GM19452 (cell line): ENCODE measurements around the gene KRTAP20-2.

Experiments
- ATAC-seq: cut with Tn5 transposase; IDR thresholded peaks from one replicate; pipeline ENCODE4 v1.9.1; 2021; ENCODE audit not compliant: unreplicated experiment

The KRTAP20-2 gene

GRCh38 chr21:30634906-30635305 lies at the start of gene KRTAP20-2:
Gene KRTAP20-2 (plus strand): TSS chr21:30635206. CDS start chr21:30635264, 58 bp downstream.
- no peak for ATAC-seq

GRCh38 chr21:30590297-30590696 lies 44.7 kb upstream of the KRTAP20-2 start, which contains the start of gene KRTAP22-2:
Gene KRTAP22-2 (minus strand): TSS chr21:30590397.
- no peak for ATAC-seq

- ATAC-seq, result no peak
These were observed 42.9 kb upstream of the KRTAP20-2 start, which contains the start of gene KRTAP6-3 for GRCh38 chr21:30592140-30592539. Gene KRTAP6-3 (plus strand): TSS chr21:30592440. CDS start chr21:30592446, 6 bp downstream.

- ATAC-seq, result no peak
These were observed 36.2 kb upstream of the KRTAP20-2 start, which contains the start of gene KRTAP6-2 for GRCh38 chr21:30598802-30599201. Gene KRTAP6-2 (minus strand): TSS chr21:30598902. CDS start chr21:30598874, 28 bp downstream.

GRCh38 chr21:30600787-30601186 lies 34.2 kb upstream of the KRTAP20-2 start, which contains the start of gene KRTAP22-1:
Gene KRTAP22-1 (plus strand): TSS chr21:30601087.
- ATAC-seq, result no peak

GRCh38 chr21:30605968-30606367 lies 29.0 kb upstream of the KRTAP20-2 start:
- no peak for ATAC-seq

GRCh38 chr21:30612132-30612531 lies 22.9 kb upstream of the KRTAP20-2 start:
- ATAC-seq, result no peak

- no peak for ATAC-seq
These were observed 21.2 kb upstream of the KRTAP20-2 start, which contains the start of gene KRTAP6-1 for GRCh38 chr21:30613836-30614235. Gene KRTAP6-1 (minus strand): TSS chr21:30613930. CDS start chr21:30613904, 26 bp downstream.

GRCh38 chr21:30615199-30615598 lies 19.8 kb upstream of the KRTAP20-2 start:
- no peak for ATAC-seq

- no peak for ATAC-seq
These were observed 18.9 kb upstream of the KRTAP20-2 start, which contains the start of gene KRTAP20-1 for GRCh38 chr21:30616125-30616524. Gene KRTAP20-1 (plus strand): TSS chr21:30616425. CDS start chr21:30616455, 30 bp downstream.

GRCh38 chr21:30620080-30620479 lies 14.9 kb upstream of the KRTAP20-2 start:
- no peak for ATAC-seq

GRCh38 chr21:30620522-30620921 lies 14.5 kb upstream of the KRTAP20-2 start, which contains the start of gene KRTAP20-4:
Gene KRTAP20-4 (plus strand): TSS chr21:30620627.
- no peak for ATAC-seq

- ATAC-seq, result no peak
These were observed 11.6 kb upstream of the KRTAP20-2 start for GRCh38 chr21:30623362-30623761.

GRCh38 chr21:30625449-30626165 lies 9.4 kb upstream of the KRTAP20-2 start:
- no peak for ATAC-seq

GRCh38 chr21:30628109-30628508 lies 6.9 kb upstream of the KRTAP20-2 start:
- no peak for ATAC-seq

GRCh38 chr21:30629200-30629599 lies 5.8 kb upstream of the KRTAP20-2 start:
- no peak for ATAC-seq

- ATAC-seq, result no peak
These were observed 3.7 kb downstream of the KRTAP20-2 start for GRCh38 chr21:30638686-30639085.

- no peak for ATAC-seq
These were observed 7.6 kb downstream of the KRTAP20-2 start, which contains the start of gene KRTAP20-3 for GRCh38 chr21:30642564-30642963. Gene KRTAP20-3 (plus strand): TSS chr21:30642864.

GRCh38 chr21:30646904-30647414 lies 12.0 kb downstream of the KRTAP20-2 start:
- ATAC-seq, result no peak

GRCh38 chr21:30652891-30653290 lies 17.9 kb downstream of the KRTAP20-2 start:
- ATAC-seq, result no peak

GRCh38 chr21:30668776-30669175 lies 33.8 kb downstream of the KRTAP20-2 start:
- ATAC-seq, result no peak
